GM18526 (cell line): Measurements from ENCODE around the gene MYNN.

Experiments used
- POLR2A ChIP-seq: IDR thresholded peaks from 3 replicates; pipeline ENCODE4 v1.6.1; 2011; ENCODE audit not compliant: insufficient read length; ENCODE audit errors: extremely low read depth

MYNN gene

GRCh38 chr3:169838511-169839030 lies 65.4 kb downstream of the MYNN start:
- TF ChIP-seq POLR2A = no peak
